NCI-H2227 (cell line): ENCODE measurements around the gene TBC1D14.

Experiments
- DNase-seq: peaks from one replicate; lab custom pipeline; 2025; ENCODE audit not compliant: unreplicated experiment; lab: John Stamatoyannopoulos, UW

The TBC1D14 gene

GRCh38 chr4:7052923-7053715, 143.5 kb downstream of the TBC1D14 start:
- no peak for DNase-seq

GRCh38 chr4:7054106-7054880, 144.7 kb downstream of the TBC1D14 start:
- no peak for DNase-seq

GRCh38 chr4:7055111-7055989, 145.7 kb downstream of the TBC1D14 start:
- DNase-seq, result no peak

GRCh38 chr4:7055990-7056325, 146.3 kb downstream of the TBC1D14 start:
- DNase-seq, result no peak

- DNase-seq, result no peak
These were observed 149.2 kb downstream of the TBC1D14 start for GRCh38 chr4:7058792-7059191.

- DNase-seq, result no peak
These were observed 150.0 kb downstream of the TBC1D14 start for GRCh38 chr4:7059662-7060061.

GRCh38 chr4:7060346-7061150, 150.9 kb downstream of the TBC1D14 start:
- DNase-seq, result no peak

GRCh38 chr4:7061815-7062214, 152.2 kb downstream of the TBC1D14 start:
- no peak for DNase-seq

- no peak for DNase-seq
These were observed 153.2 kb downstream of the TBC1D14 start for GRCh38 chr4:7062816-7063215.

GRCh38 chr4:7063362-7063761, 153.7 kb downstream of the TBC1D14 start:
- no peak for DNase-seq

GRCh38 chr4:7066006-7066405, 156.4 kb downstream of the TBC1D14 start:
- no peak for DNase-seq

GRCh38 chr4:7066493-7066892, 156.9 kb downstream of the TBC1D14 start:
- no peak for DNase-seq

GRCh38 chr4:7067126-7067451, 157.5 kb downstream of the TBC1D14 start:
- DNase-seq, result no peak

GRCh38 chr4:7067452-7068278, 158.0 kb downstream of the TBC1D14 start, which contains the start of gene GRPEL1:
Gene GRPEL1 (minus strand): TSS chr4:7068064. CDS start chr4:7068032, 32 bp downstream.
- DNase-seq, result peak; percentile 98

- peak; percentile 82 for DNase-seq
These were observed 158.7 kb downstream of the TBC1D14 start for GRCh38 chr4:7068279-7068842.

- no peak for DNase-seq
These were observed 159.3 kb downstream of the TBC1D14 start for GRCh38 chr4:7068883-7069282.

GRCh38 chr4:7070729-7071511, 161.3 kb downstream of the TBC1D14 start:
- peak; percentile 74 for DNase-seq

GRCh38 chr4:7073059-7073458, 163.4 kb downstream of the TBC1D14 start:
- no peak for DNase-seq
